Progenitor cell of endocrine pancreas (in vitro differentiated cells): Measurements from ENCODE around the gene TMEM119. TPM values are rescaled to one million over a fixed set of nuclear protein-coding genes. Genes with fewer than 3 reads are reported as not detected.
"Not testable (repeated sequence)": the region's sequence is repeated elsewhere in the genome, so short reads cannot be mapped to it uniquely, and the experiment has no call there.

ENCODE experiments used
- DNase-seq: peaks from one replicate; pipeline ENCODE4 v3.0.0; 2021; ENCODE audit warnings: low spot score; ENCODE audit not compliant: unreplicated experiment
- H3K27ac Mint-ChIP-seq: 2 replicates; pipeline ENCODE4 v1.8.0; 2021; ENCODE audit warnings: mild to moderate bottlenecking, moderate library complexity, mixed read lengths
- H3K27me3 Mint-ChIP-seq: 2 replicates; pipeline ENCODE4 v1.8.0; 2021; ENCODE audit warnings: mixed read lengths
- H3K36me3 Mint-ChIP-seq: 2 replicates; pipeline ENCODE4 v1.8.0; 2022; ENCODE audit warnings: mixed read lengths; ENCODE audit not compliant: insufficient read depth
- H3K4me1 Mint-ChIP-seq: 2 replicates; pipeline ENCODE4 v1.8.0; 2021; ENCODE audit warnings: low read depth, mixed read lengths
- H3K4me3 Mint-ChIP-seq: 2 replicates; pipeline ENCODE4 v1.8.0; 2021; ENCODE audit warnings: low read depth, mild to moderate bottlenecking, moderate library complexity, mixed read lengths
- H3K9me3 Mint-ChIP-seq: 2 replicates; pipeline ENCODE4 v1.8.0; 2021; ENCODE audit warnings: low read depth, mixed read lengths
- CTCF ChIP-seq: fragments of 200-600 bp; sonication (generic); IDR thresholded peaks from one replicate; pipeline ENCODE4 v1.5.0; 2021; ENCODE audit warnings: antibody characterized with exemption, mild to moderate bottlenecking; ENCODE audit not compliant: unreplicated experiment
- total RNA-seq: library from RNA; stranded (reverse); gene quantifications from 2 replicates; pipeline ENCODE4 v1.2.1, GENCODE V29; 2021

Gene TMEM119
- total RNA-seq, 1 donor from 2014 or later: not detected

- Mint-ChIP-seq H3K36me3 (no peaks in the 10 kb centered on the region), H3K27me3 (no peaks in the 10 kb centered on the region), H3K9me3 (no peaks in the 10 kb centered on the region), H3K4me3 (peak overlapping the region; percentile 100), H3K4me1 (peaks cover 24% of the 10 kb centered on the region), H3K27ac (peak overlapping the region; percentile 84)
- DNase-seq: no peak
- TF ChIP-seq CTCF: no peak
These were observed 38.8 kb downstream of the TMEM119 start for GRCh38 chr12:108559007-108559655.

DNA sequence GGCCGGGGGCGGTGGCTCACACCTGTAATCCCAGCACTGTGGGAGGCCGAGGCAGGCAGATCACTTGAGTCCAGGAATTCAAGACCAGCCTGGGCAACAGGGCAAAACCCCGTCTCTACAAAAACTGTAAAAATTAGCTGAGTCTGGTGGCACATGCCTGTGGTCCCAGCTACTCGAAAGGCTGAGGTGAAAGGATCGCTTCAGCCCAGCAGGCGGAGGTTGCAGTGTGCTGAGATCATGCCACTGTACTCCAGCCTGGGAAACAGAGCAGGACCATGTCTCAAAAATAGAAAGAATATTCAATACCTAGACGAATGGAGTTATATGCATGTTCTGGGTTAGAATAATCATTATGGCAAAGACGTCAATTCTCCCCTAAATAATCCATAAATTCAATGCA is 42.5 kb downstream of the TMEM119 start:
- not testable (repeated sequence) for H3K27ac Mint-ChIP-seq, H3K36me3 Mint-ChIP-seq, DNase-seq, H3K4me3 Mint-ChIP-seq, H3K9me3 Mint-ChIP-seq, H3K27me3 Mint-ChIP-seq
- peaks cover 12% of the 10 kb centered on the region for H3K4me1 Mint-ChIP-seq

GRCh38 chr12:108553799-108554198 is 44.1 kb downstream of the TMEM119 start:
- H3K27me3 Mint-ChIP-seq: no peaks in the 10 kb centered on the region
- no peaks in the 10 kb centered on the region for H3K9me3 Mint-ChIP-seq
- peak overlapping the region; percentile 71 for H3K27ac Mint-ChIP-seq
- TF ChIP-seq CTCF: no peak
- H3K4me3 Mint-ChIP-seq: no peak overlapping the region
- H3K36me3 Mint-ChIP-seq: no peaks in the 10 kb centered on the region
- H3K4me1 Mint-ChIP-seq: peaks cover 1% of the 10 kb centered on the region
- DNase-seq: no peak

- H3K9me3 Mint-ChIP-seq: no peaks in the 10 kb centered on the region
- no peak for TF ChIP-seq CTCF
- H3K36me3 Mint-ChIP-seq: peaks cover 8% of the 10 kb centered on the region
- H3K27me3 Mint-ChIP-seq: no peaks in the 10 kb centered on the region
- peak overlapping the region; percentile 77 for H3K27ac Mint-ChIP-seq
- no peak for DNase-seq
- no peak overlapping the region for H3K4me3 Mint-ChIP-seq
- H3K4me1 Mint-ChIP-seq: peaks cover 1% of the 10 kb centered on the region
These were observed 46.3 kb downstream of the TMEM119 start for GRCh38 chr12:108551535-108551934.

DNA sequence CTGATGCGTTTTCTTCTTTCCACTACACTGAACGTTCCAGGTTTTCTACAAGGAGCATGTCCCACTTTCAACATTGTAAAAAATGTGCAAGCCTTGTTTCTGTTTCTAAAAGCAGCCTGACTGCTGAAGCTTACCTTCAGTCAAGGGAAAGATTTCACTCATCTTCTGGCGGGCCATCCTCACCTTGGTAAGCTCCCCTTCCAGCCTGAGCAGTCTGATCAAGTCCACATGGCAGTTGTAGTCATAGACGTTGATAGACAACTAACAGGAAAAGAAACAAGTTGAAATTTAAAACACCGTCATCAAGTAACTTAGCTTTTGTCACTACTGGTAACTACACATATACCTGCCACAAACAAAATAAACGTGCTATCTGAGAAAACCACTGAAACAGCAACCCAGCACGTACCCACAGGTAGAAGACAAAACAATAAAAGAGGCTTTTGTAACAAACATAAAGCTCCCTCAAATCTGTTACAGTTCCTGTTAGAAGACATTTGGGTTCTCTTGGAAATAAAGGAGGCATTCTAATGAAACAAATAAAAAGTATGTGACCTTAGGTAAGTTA is 48.8 kb downstream of the TMEM119 start:
- Mint-ChIP-seq H3K27ac (peak overlapping the region; percentile 20), H3K27me3 (no peaks in the 10 kb centered on the region), H3K9me3 (no peaks in the 10 kb centered on the region), H3K36me3 (peaks cover 16% of the 10 kb centered on the region), H3K4me3 (no peak overlapping the region), H3K4me1 (no peaks in the 10 kb centered on the region)
- DNase-seq: no peak
- TF ChIP-seq CTCF: no peak

GRCh38 chr12:108547686-108548085 is 50.2 kb downstream of the TMEM119 start:
- Mint-ChIP-seq H3K4me3 (no peak overlapping the region), H3K4me1 (no peaks in the 10 kb centered on the region), H3K36me3 (peaks cover 23% of the 10 kb centered on the region), H3K27ac (no peak overlapping the region), H3K27me3 (no peaks in the 10 kb centered on the region), H3K9me3 (no peaks in the 10 kb centered on the region)
- no peak for DNase-seq
- no peak for TF ChIP-seq CTCF
